PC-9 (cell line): ENCODE results near the gene PRDX3. TPM values are rescaled to one million over a fixed set of nuclear protein-coding genes. Genes with fewer than 3 reads are reported as not detected.

Experiments used
- BruUV-seq: library from RNA; stranded (reverse); fragments of 400-500 nt; replicated peaks from 2 replicates; lab custom pipeline; 2021; lab: Mats Ljungman, UMichigan
- CTCF ChIA-PET: fragments of 300-600 bp; sonication (Branson Sonifier 250); formaldehyde crosslinking; loops from one replicate; lab custom pipeline; 2022; ENCODE audit warnings: antibody characterized with exemption; lab: Charles Lee
- POLR2A ChIA-PET: fragments of 300-600 bp; sonication (Branson Sonifier 250); formaldehyde crosslinking; loops from one replicate; lab custom pipeline; 2022; ENCODE audit warnings: antibody characterized with exemption; ENCODE audit not compliant: unreplicated experiment; lab: Charles Lee
- DNase-seq, 2 experiments: peaks; one replicate each; pipeline versions ENCODE4 v3.0.0 to v3.0.0-alpha.2; 2015 to 2022; ENCODE audit warnings: mixed read lengths in 1 of 2
- H2AFZ ChIP-seq: fragments of 200-600 bp; sonication (generic); 2 replicates; pipeline ENCODE4 v1.8.1; 2017; ENCODE audit warnings: antibody characterized with exemption
- H3F3A ChIP-seq: fragments of 200-600 bp; sonication (generic); 2 replicates; pipeline ENCODE4 v1.8.1; 2017; ENCODE audit warnings: antibody characterized with exemption, mild to moderate bottlenecking, low read depth; ENCODE audit not compliant: insufficient read depth
- H3K27ac ChIP-seq: fragments of 200-600 bp; sonication (generic); 2 replicates; pipeline ENCODE4 v1.6.1; 2016; ENCODE audit warnings: mixed run types
- H3K27me3 ChIP-seq: fragments of 200-600 bp; sonication (generic); 2 replicates; pipeline ENCODE4 v1.6.1; 2016; ENCODE audit warnings: low read depth, mixed run types; ENCODE audit not compliant: insufficient read depth
- H3K36me3 ChIP-seq: fragments of 200-600 bp; sonication (generic); 2 replicates; pipeline ENCODE4 v1.6.1; 2016; ENCODE audit warnings: low read depth, mixed run types
- H3K4me1 ChIP-seq: fragments of 200-600 bp; sonication (generic); replicated peaks from 2 replicates; pipeline ENCODE4 v1.6.1; 2016; ENCODE audit warnings: mixed run types; ENCODE audit not compliant: insufficient read depth
- H3K4me2 ChIP-seq: fragments of 200-600 bp; sonication (generic); 2 replicates; pipeline ENCODE4 v1.6.1; 2017; ENCODE audit warnings: mixed run types
- H3K4me3 ChIP-seq: fragments of 200-600 bp; sonication (generic); 2 replicates; pipeline ENCODE4 v1.6.1; 2016; ENCODE audit warnings: mixed run types
- H3K79me2 ChIP-seq: fragments of 200-600 bp; sonication (generic); 2 replicates; pipeline ENCODE4 v1.6.1; 2017; ENCODE audit warnings: low read depth, mixed run types
- H3K9me2 ChIP-seq: fragments of 200-600 bp; sonication (generic); 2 replicates; pipeline ENCODE4 v1.8.1; 2017; ENCODE audit warnings: mild to moderate bottlenecking; ENCODE audit not compliant: insufficient read depth
- H3K9me3 ChIP-seq: fragments of 200-600 bp; sonication (generic); 2 replicates; pipeline ENCODE4 v1.8.1; 2016; ENCODE audit warnings: low read depth; ENCODE audit not compliant: insufficient read depth
- H4K20me1 ChIP-seq: fragments of 200-600 bp; sonication (generic); 2 replicates; pipeline ENCODE4 v1.8.1; 2017; ENCODE audit not compliant: insufficient read depth
- EZH2 ChIP-seq: fragments of 200-600 bp; sonication (generic); IDR thresholded peaks from 2 replicates; pipeline ENCODE4 v1.8.0; 2017; ENCODE audit warnings: antibody characterized with exemption, low read depth
- intact Hi-C: fragments of 100-400 bp; cut with micrococcal nuclease; formaldehyde crosslinking; loops from one replicate; pipeline ENCODE4 v1.10.0; 2022; ENCODE audit not compliant: unreplicated experiment
- total RNA-seq: library from RNA; stranded (reverse); gene quantifications from 2 replicates; pipeline ENCODE4 v1.2.3, GENCODE V29; 2021
- TF ChIP-seq, protein P1 (sequence below): fragments of 200-600 bp; sonication (generic); conservative IDR thresholded peaks from 2 replicates; pipeline ENCODE4 v1.6.1; 2017; ENCODE audit warnings: mixed run types, antibody characterized with exemption, mild to moderate bottlenecking, moderate library complexity

The PRDX3 gene
- total RNA-seq, 1 experiment from 2014 or later, result 144 TPM

GRCh38 chr10:119222966-119223386 lies 44.4 kb upstream of the PRDX3 start:
- H3K4me3 ChIP-seq, result no peak overlapping the region
- H3K4me2 ChIP-seq, result no peak overlapping the region
- H3K79me2 ChIP-seq, result no peaks in the 10 kb centered on the region
- DNase-seq, result no peak
- H3K9me3 ChIP-seq, result no peaks in the 10 kb centered on the region
- no peaks in the 10 kb centered on the region for H3F3A ChIP-seq
- H4K20me1 ChIP-seq, result no peaks in the 10 kb centered on the region
- no peak overlapping the region for H2AFZ ChIP-seq
- H3K27me3 ChIP-seq, result no peaks in the 10 kb centered on the region
- ChIA-PET POLR2A (no interaction called here), CTCF (no interaction called here)
- H3K27ac ChIP-seq, result no peak overlapping the region
- intact Hi-C loops, result no loop called here
- BruUV-seq, result no TSS peak
- no peaks in the 10 kb centered on the region for H3K9me2 ChIP-seq
- no peaks in the 10 kb centered on the region for H3K36me3 ChIP-seq
- no peaks in the 10 kb centered on the region for H3K4me1 ChIP-seq
- TF ChIP-seq EZH2, result no peak
- TF ChIP-seq, protein P1, sequence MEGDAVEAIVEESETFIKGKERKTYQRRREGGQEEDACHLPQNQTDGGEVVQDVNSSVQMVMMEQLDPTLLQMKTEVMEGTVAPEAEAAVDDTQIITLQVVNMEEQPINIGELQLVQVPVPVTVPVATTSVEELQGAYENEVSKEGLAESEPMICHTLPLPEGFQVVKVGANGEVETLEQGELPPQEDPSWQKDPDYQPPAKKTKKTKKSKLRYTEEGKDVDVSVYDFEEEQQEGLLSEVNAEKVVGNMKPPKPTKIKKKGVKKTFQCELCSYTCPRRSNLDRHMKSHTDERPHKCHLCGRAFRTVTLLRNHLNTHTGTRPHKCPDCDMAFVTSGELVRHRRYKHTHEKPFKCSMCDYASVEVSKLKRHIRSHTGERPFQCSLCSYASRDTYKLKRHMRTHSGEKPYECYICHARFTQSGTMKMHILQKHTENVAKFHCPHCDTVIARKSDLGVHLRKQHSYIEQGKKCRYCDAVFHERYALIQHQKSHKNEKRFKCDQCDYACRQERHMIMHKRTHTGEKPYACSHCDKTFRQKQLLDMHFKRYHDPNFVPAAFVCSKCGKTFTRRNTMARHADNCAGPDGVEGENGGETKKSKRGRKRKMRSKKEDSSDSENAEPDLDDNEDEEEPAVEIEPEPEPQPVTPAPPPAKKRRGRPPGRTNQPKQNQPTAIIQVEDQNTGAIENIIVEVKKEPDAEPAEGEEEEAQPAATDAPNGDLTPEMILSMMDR, result no peak

- Histone ChIP-seq H3K9me3 (no peaks in the 10 kb centered on the region), H3F3A (no peaks in the 10 kb centered on the region), H2AFZ (no peak overlapping the region), H3K36me3 (no peaks in the 10 kb centered on the region), H3K4me3 (no peak overlapping the region), H3K79me2 (no peaks in the 10 kb centered on the region), H3K4me2 (no peak overlapping the region), H3K4me1 (no peaks in the 10 kb centered on the region), H4K20me1 (no peaks in the 10 kb centered on the region), H3K27me3 (no peaks in the 10 kb centered on the region), H3K27ac (no peak overlapping the region), H3K9me2 (no peaks in the 10 kb centered on the region)
- intact Hi-C loops, result no loop called here
- ChIA-PET CTCF (no interaction called here), POLR2A (no interaction called here)
- no peak for TF ChIP-seq EZH2
- TF ChIP-seq, protein P1, result no peak
- DNase-seq, result no peak
- BruUV-seq, result no TSS peak
Measured at GRCh38 chr10:119222537-119222936, 43.9 kb upstream of the PRDX3 start.

DNA sequence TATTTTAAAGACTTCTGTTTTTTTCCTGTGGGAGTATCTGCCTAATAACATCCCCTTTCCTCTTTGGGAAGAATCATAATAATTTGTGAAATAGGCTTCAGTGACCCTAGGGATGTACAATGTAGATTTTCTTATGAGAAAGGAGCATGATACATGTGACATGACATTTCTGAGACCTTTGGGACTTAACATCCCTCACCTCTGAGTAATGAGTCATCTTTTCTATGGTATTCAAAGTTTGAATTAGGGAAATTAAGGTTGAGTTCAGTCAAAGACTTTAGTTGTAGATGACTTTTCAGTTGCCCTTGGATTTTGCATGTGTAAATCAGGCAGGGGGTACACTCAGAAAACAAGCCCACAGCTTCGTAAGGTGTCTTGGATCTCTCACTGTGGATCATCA lies 43.1 kb upstream of the PRDX3 start:
- BruUV-seq, result no TSS peak

More for the DNA sequence above, 43.1 kb upstream of the PRDX3 start:
- Histone ChIP-seq H3K27ac (no peak overlapping the region), H3F3A (no peaks in the 10 kb centered on the region), H3K9me3 (no peaks in the 10 kb centered on the region), H3K4me1 (no peaks in the 10 kb centered on the region), H3K4me3 (no peak overlapping the region), H3K9me2 (no peaks in the 10 kb centered on the region), H3K4me2 (no peak overlapping the region), H3K27me3 (no peaks in the 10 kb centered on the region), H3K79me2 (no peaks in the 10 kb centered on the region), H2AFZ (no peak overlapping the region), H4K20me1 (no peaks in the 10 kb centered on the region), H3K36me3 (no peaks in the 10 kb centered on the region)
- intact Hi-C loops, result no loop called here
- POLR2A ChIA-PET, result no interaction called here
- TF ChIP-seq EZH2, result no peak
- TF ChIP-seq, protein P1, result no peak
- CTCF ChIA-PET, result no interaction called here
- DNase-seq, result no peak
